ENCODE measurements around the gene COPB1.

COPB1 gene

GRCh38 chr11:14513800-14514199 is 14.2 kb upstream of the COPB1 start:
- no peak for DNase-seq (ENCODE audit: low read depth in 2 of 2)

GRCh38 chr11:14506532-14506931 is 6.9 kb upstream of the COPB1 start:
- no peak for DNase-seq (ENCODE audit: low read depth in 2 of 2)

- no peak for DNase-seq (ENCODE audit: low read depth in 2 of 2)
Observed at GRCh38 chr11:14503023-14503422, 3.4 kb upstream of the COPB1 start.

- no peak for DNase-seq (ENCODE audit: low read depth in 2 of 2)
Observed at GRCh38 chr11:14502039-14502438, 2.4 kb upstream of the COPB1 start.

- no peak for DNase-seq (ENCODE audit: low read depth in 2 of 2)
Observed at GRCh38 chr11:14500181-14500651, 605 bp upstream of the COPB1 start.

GRCh38 chr11:14499178-14499559 is 442 bp downstream of the COPB1 start:
- no peak for DNase-seq (ENCODE audit: low read depth in 2 of 2)

GRCh38 chr11:14480716-14481115 is 18.9 kb downstream of the COPB1 start:
- no peak for DNase-seq (ENCODE audit: low read depth in 2 of 2)

GRCh38 chr11:14471127-14471526 is 28.5 kb downstream of the COPB1 start:
- DNase-seq (ENCODE audit: low read depth in 2 of 2): no peak

- no peak for DNase-seq (ENCODE audit: low read depth in 2 of 2)
Observed at GRCh38 chr11:14463623-14464022, 36.0 kb downstream of the COPB1 start.

GRCh38 chr11:14460147-14460546 is 39.5 kb downstream of the COPB1 start:
- no peak for DNase-seq (ENCODE audit: low read depth in 2 of 2)

- no peak for DNase-seq (ENCODE audit: low read depth in 2 of 2)
Observed at GRCh38 chr11:14458377-14458776, 41.2 kb downstream of the COPB1 start.

- no peak for DNase-seq (ENCODE audit: low read depth in 2 of 2)
Observed at GRCh38 chr11:14455648-14456430, 43.8 kb downstream of the COPB1 start.

- no peak for DNase-seq (ENCODE audit: low read depth in 2 of 2)
Observed at GRCh38 chr11:14454861-14455632, 44.6 kb downstream of the COPB1 start.

- DNase-seq (ENCODE audit: low read depth in 2 of 2): no peak
Observed at GRCh38 chr11:14451825-14452224, 47.8 kb downstream of the COPB1 start.

GRCh38 chr11:14449302-14449714 is 50.3 kb downstream of the COPB1 start:
- DNase-seq (ENCODE audit: low read depth in 2 of 2): no peak

- no peak for DNase-seq (ENCODE audit: low read depth in 2 of 2)
Observed at GRCh38 chr11:14448240-14448639, 51.4 kb downstream of the COPB1 start.

- no peak for DNase-seq (ENCODE audit: low read depth in 2 of 2)
Observed at GRCh38 chr11:14446701-14447169, 52.9 kb downstream of the COPB1 start.

- DNase-seq (ENCODE audit: low read depth in 2 of 2): no peak
Observed at GRCh38 chr11:14445542-14446530, 53.8 kb downstream of the COPB1 start.

GRCh38 chr11:14444441-14445189 is 55.0 kb downstream of the COPB1 start:
- DNase-seq (ENCODE audit: low read depth in 2 of 2): no peak

- DNase-seq (ENCODE audit: low read depth in 2 of 2): no peak
Observed at GRCh38 chr11:14443638-14444037, 56.0 kb downstream of the COPB1 start.
